Posterior vena cava (tissue), 2 donors: Measurements from ENCODE around the gene TRAF4. TPM values are rescaled to one million over a fixed set of nuclear protein-coding genes. Genes with fewer than 3 reads are reported as not detected.

Experiments used
- total RNA-seq, 2 donors: library from RNA; stranded (reverse); fragmentation: NEBNext Ultra II Directional; extraction: Animal tissue kit (Norgen Biotek cat#: 25700); gene quantifications; one replicate each; pipeline ENCODE4 v1.2.1, GENCODE V29; 2021
- donor health status: DM: yes; HTN: yes; CAD: no.
- donor health status: DM: yes; HTN: yes; CAD: no.

TRAF4 gene
- total RNA-seq, 2 donors from 2014 or later, result 10.2 to 10.8 TPM

Other genes starting within 250 kb of the TRAF4 start
- gene FOXN1, start 237.7 kb upstream of the TRAF4 start, total RNA-seq, result not detected
- 10 to 100 TPM; 12.9 to 15.6 TPM for gene UNC119, start 191.4 kb upstream of the TRAF4 start, total RNA-seq
- gene PIGS, start 172.5 kb upstream of the TRAF4 start, total RNA-seq, result 10 to 100 TPM; 27.6 to 33.8 TPM
- gene ALDOC, start 167.1 kb upstream of the TRAF4 start, total RNA-seq, result 1 to 10 TPM; 6.9 to 8.4 TPM
- 1 to 10 TPM; 1.8 to 1.9 TPM for gene SPAG5, start 145.0 kb upstream of the TRAF4 start, total RNA-seq
- gene RSKR, start 129.8 kb upstream of the TRAF4 start, total RNA-seq, result 10 to 100 TPM in 1 of 2 donors, 1 to 10 TPM in 1; 4.7 to 10.1 TPM
- gene BLTP2, start 98.9 kb upstream of the TRAF4 start, total RNA-seq, result 100 to 1,000 TPM; 105 to 120 TPM
- gene SDF2, start 82.1 kb upstream of the TRAF4 start, total RNA-seq, result 10 to 100 TPM; 30.7 to 33.5 TPM
- 10 to 100 TPM; 54.4 to 57.6 TPM for gene SUPT6H, start 81.8 kb upstream of the TRAF4 start, total RNA-seq
- 1 to 10 TPM; 1.2 to 2.1 TPM for gene PROCA1, start 32.1 kb upstream of the TRAF4 start, total RNA-seq
- 10 to 100 TPM; 75.0 to 90.2 TPM for gene RAB34, start 26.1 kb upstream of the TRAF4 start, total RNA-seq
- 100 to 1,000 TPM; 981 to 999 TPM for gene RPL23A, start 24.0 kb upstream of the TRAF4 start, total RNA-seq
- gene TLCD1, start 17.8 kb upstream of the TRAF4 start, total RNA-seq, result 1 to 10 TPM; 2.2 to 3.1 TPM
- gene NEK8, start 15.2 kb upstream of the TRAF4 start, total RNA-seq, result 1 to 10 TPM; 2.3 TPM
- 10 to 100 TPM; 13.8 to 19.2 TPM for gene FAM222B, start 98.8 kb downstream of the TRAF4 start, total RNA-seq
- gene ERAL1, start 111.0 kb downstream of the TRAF4 start, total RNA-seq, result 10 to 100 TPM; 22.6 to 24.4 TPM
- 100 to 1,000 TPM in 1 of 2 donors, 10 to 100 TPM in 1; 99.0 to 101 TPM for gene FLOT2, start 153.7 kb downstream of the TRAF4 start, total RNA-seq
- gene DHRS13, start 159.1 kb downstream of the TRAF4 start, total RNA-seq, result 1 to 10 TPM; 3.7 to 4.0 TPM
- 10 to 100 TPM; 26.7 to 32.3 TPM for gene PHF12, start 207.5 kb downstream of the TRAF4 start, total RNA-seq